Keratinocyte (primary cell): ENCODE results near the gene ZDHHC6. TPM values are rescaled to one million over a fixed set of nuclear protein-coding genes. Genes with fewer than 3 reads are reported as not detected.

Source experiments
- DNase-seq: peaks from one replicate; pipeline ENCODE4 v3.0.0-alpha.2; 2011; ENCODE audit warnings: low read depth, missing footprints, low spot score
- FAIRE-seq: peaks from 2 replicates; lab custom pipeline; 2011; peaks lifted over from hg19 to GRCh38; lab: Jason Lieb, UNC
- H2AFZ ChIP-seq: 2 replicates; pipeline ENCODE4 v1.6.0; 2012; ENCODE audit warnings: low read length, control low read depth, inconsistent platforms; ENCODE audit not compliant: control insufficient read depth
- H3K27ac ChIP-seq: 2 replicates; pipeline ENCODE4 v1.5.1; 2011; ENCODE audit warnings: low read length; ENCODE audit not compliant: control insufficient read depth, insufficient read depth
- H3K27me3 ChIP-seq: 3 replicates; pipeline ENCODE4 v1.6.0; 2011; ENCODE audit warnings: low read length; ENCODE audit not compliant: control insufficient read depth, insufficient read depth; ENCODE audit errors: extremely low read depth
- H3K36me3 ChIP-seq, 2 experiments: 2 replicates in 1 of 2; 3 replicates in 1 of 2; pipeline ENCODE4 v1.5.1; 2011; ENCODE audit warnings: low read length in 2 of 2, mild to moderate bottlenecking in 1 of 2; ENCODE audit not compliant: control insufficient read depth in 2 of 2, insufficient read depth in 2 of 2; ENCODE audit errors: extremely low read depth in 1 of 2
- H3K4me1 ChIP-seq: 3 replicates; pipeline ENCODE4 v1.5.1; 2011; ENCODE audit warnings: low read length; ENCODE audit not compliant: control insufficient read depth, insufficient read depth; ENCODE audit errors: extremely low read depth
- H3K4me2 ChIP-seq: 3 replicates; pipeline ENCODE4 v1.6.0; 2011; ENCODE audit warnings: low read depth, low read length; ENCODE audit not compliant: control insufficient read depth, insufficient read depth; ENCODE audit errors: extremely low read depth
- H3K4me3 ChIP-seq, 3 experiments: fragments of 200-600 bp in 1 of 3; sonication (generic) in 1 of 3; 2 replicates in 2 of 3; 3 replicates in 1 of 3; pipeline ENCODE4 v1.5.1; 2011 to 2016; ENCODE audit warnings: low read length in 3 of 3, mild to moderate bottlenecking in 3 of 3, control low read depth in 2 of 3, inconsistent platforms in 1 of 3, low read depth in 1 of 3, mixed read lengths in 1 of 3, mixed run types in 1 of 3, moderate library complexity in 1 of 3; ENCODE audit not compliant: control insufficient read depth in 2 of 3, insufficient read depth in 2 of 3; ENCODE audit errors: extremely low read depth in 1 of 3
- H3K79me2 ChIP-seq: 2 replicates; pipeline ENCODE4 v1.6.0; 2012; ENCODE audit warnings: low read length; ENCODE audit not compliant: control insufficient read depth, insufficient read depth
- H3K9ac ChIP-seq: 3 replicates; pipeline ENCODE4 v1.6.0; 2011; ENCODE audit warnings: low read length; ENCODE audit not compliant: control insufficient read depth, insufficient read depth; ENCODE audit errors: extremely low read depth
- H3K9me1 ChIP-seq: 3 replicates; pipeline ENCODE4 v1.6.0; 2011; ENCODE audit warnings: low read length; ENCODE audit not compliant: control insufficient read depth, insufficient read depth; ENCODE audit errors: extremely low read depth
- H3K9me3 ChIP-seq: 2 replicates; pipeline ENCODE4 v1.5.1; 2012; ENCODE audit warnings: low read depth, low read length; ENCODE audit not compliant: control insufficient read depth
- H4K20me1 ChIP-seq: 3 replicates; pipeline ENCODE4 v1.6.0; 2011; ENCODE audit warnings: low read length; ENCODE audit not compliant: control insufficient read depth, insufficient read depth; ENCODE audit errors: extremely low read depth
- EZH2 ChIP-seq: IDR thresholded peaks from one replicate; pipeline ENCODE4 v1.6.1; 2012; ENCODE audit warnings: inconsistent platforms, mild to moderate bottlenecking, low read length, moderate library complexity
- dilution Hi-C: fragments of 300-500 bp; cut with MboI; formaldehyde crosslinking; loops from one replicate; pipeline ENCODE4 v1.7.0; 2020; ENCODE audit warnings: low sequenced_read_pairs; ENCODE audit not compliant: extremely low pct_ligation_motif_present
- polyA plus RNA-seq, 5 experiments: library from polyadenylated mRNA; depleted of rRNA in 3 of 5; stranded (reverse) in 3 of 5; stranded (forward) in 1 of 5; unstranded in 1 of 5; fragments of >200 nt; gene quantifications; 1 replicate in 1 of 5; 2 replicates in 3 of 5; 3 replicates in 1 of 5; pipeline versions ENCODE4 v1.2.1 to v1.2.3, GENCODE V29; 2011 to 2012; ENCODE audit warnings: missing spikeins in 2 of 5, low read depth in 1 of 5, low replicate concordance in 1 of 5
- TF ChIP-seq, protein P1 (sequence below), 3 experiments: IDR thresholded peaks in 1 of 3; conservative IDR thresholded peaks in 1 of 3; optimal IDR thresholded peaks in 1 of 3; 2 replicates in 2 of 3; 3 replicates in 1 of 3; pipeline versions ENCODE3 to v1.5.1; 2011; ENCODE audit warnings: low read length in 3 of 3, mild to moderate bottlenecking in 3 of 3, moderate library complexity in 2 of 3, control low read depth in 1 of 3, inconsistent platforms in 1 of 3; ENCODE audit not compliant: insufficient read depth in 2 of 3; ENCODE audit errors: extremely low read depth in 1 of 3

Gene ZDHHC6
- polyA plus RNA-seq, 1 donor (not counting 4 experiments of a cell fraction or from before 2014, with no cell fraction given) = 34.2 TPM

DNA sequence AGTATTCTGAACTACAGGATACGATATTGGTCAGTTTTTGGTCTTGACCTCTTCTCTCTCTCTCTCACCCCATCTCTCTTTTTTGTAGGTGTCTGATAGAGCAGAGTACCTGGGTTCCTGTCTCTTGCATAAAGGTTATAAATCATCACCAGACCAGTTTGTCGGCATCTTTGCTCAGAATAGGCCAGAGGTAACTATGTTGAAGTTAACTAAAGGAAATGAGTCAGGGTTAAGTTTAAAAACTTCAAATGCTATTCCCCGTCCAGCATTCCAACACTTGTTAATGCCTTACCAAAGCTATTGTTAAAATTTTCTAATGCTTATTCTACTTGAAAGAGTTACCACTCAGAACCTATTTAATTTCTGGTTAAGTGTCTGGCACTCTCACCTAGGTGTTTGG, 42.1 kb downstream of the ZDHHC6 start:
- H3K4me2 ChIP-seq = no peak overlapping the region
- TF ChIP-seq EZH2 = no peak
- TF ChIP-seq, protein P1, sequence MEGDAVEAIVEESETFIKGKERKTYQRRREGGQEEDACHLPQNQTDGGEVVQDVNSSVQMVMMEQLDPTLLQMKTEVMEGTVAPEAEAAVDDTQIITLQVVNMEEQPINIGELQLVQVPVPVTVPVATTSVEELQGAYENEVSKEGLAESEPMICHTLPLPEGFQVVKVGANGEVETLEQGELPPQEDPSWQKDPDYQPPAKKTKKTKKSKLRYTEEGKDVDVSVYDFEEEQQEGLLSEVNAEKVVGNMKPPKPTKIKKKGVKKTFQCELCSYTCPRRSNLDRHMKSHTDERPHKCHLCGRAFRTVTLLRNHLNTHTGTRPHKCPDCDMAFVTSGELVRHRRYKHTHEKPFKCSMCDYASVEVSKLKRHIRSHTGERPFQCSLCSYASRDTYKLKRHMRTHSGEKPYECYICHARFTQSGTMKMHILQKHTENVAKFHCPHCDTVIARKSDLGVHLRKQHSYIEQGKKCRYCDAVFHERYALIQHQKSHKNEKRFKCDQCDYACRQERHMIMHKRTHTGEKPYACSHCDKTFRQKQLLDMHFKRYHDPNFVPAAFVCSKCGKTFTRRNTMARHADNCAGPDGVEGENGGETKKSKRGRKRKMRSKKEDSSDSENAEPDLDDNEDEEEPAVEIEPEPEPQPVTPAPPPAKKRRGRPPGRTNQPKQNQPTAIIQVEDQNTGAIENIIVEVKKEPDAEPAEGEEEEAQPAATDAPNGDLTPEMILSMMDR (optimal IDR thresholded peaks at IDR 0.05 in 1 of 3, IDR thresholded peaks at IDR 0.05 in 1 of 3, conservative IDR thresholded peaks at IDR 0.05 in 1 of 3; ENCODE audit: extremely low read depth in 1 of 3, insufficient read depth in 2 of 3, low read length in 3 of 3) = no peak
- no peaks in the 10 kb centered on the region for H3K79me2 ChIP-seq
- H2AFZ ChIP-seq = no peak overlapping the region
- FAIRE-seq = no peak
- H3K4me1 ChIP-seq = no peaks in the 10 kb centered on the region
- no peak overlapping the region for H3K27ac ChIP-seq
- H3K9ac ChIP-seq = no peak overlapping the region
- DNase-seq = no peak
- H3K9me3 ChIP-seq = no peaks in the 10 kb centered on the region
- H4K20me1 ChIP-seq = no peaks in the 10 kb centered on the region
- H3K36me3 ChIP-seq = no peaks in the 10 kb centered on the region
- peaks cover 4% of the 10 kb centered on the region for H3K27me3 ChIP-seq
- H3K9me1 ChIP-seq = no peaks in the 10 kb centered on the region
- no peak overlapping the region for H3K4me3 ChIP-seq
- dilution Hi-C loops = no loop called here

GRCh38 chr10:112402917-112403316, 43.8 kb downstream of the ZDHHC6 start:
- no peaks in the 10 kb centered on the region for H3K36me3 ChIP-seq
- TF ChIP-seq, protein P1 (optimal IDR thresholded peaks at IDR 0.05 in 1 of 3, IDR thresholded peaks at IDR 0.05 in 1 of 3, conservative IDR thresholded peaks at IDR 0.05 in 1 of 3; ENCODE audit: extremely low read depth in 1 of 3, insufficient read depth in 2 of 3, low read length in 3 of 3) = no peak
- TF ChIP-seq EZH2 = no peak
- no peak overlapping the region for H3K27ac ChIP-seq
- H3K27me3 ChIP-seq = no peaks in the 10 kb centered on the region
- H2AFZ ChIP-seq = no peak overlapping the region
- FAIRE-seq = no peak
- no peak overlapping the region for H3K4me3 ChIP-seq
- no peaks in the 10 kb centered on the region for H3K9me1 ChIP-seq
- no peak overlapping the region for H3K9ac ChIP-seq
- H3K4me1 ChIP-seq = no peaks in the 10 kb centered on the region
- H4K20me1 ChIP-seq = no peaks in the 10 kb centered on the region
- H3K79me2 ChIP-seq = no peaks in the 10 kb centered on the region
- no peak overlapping the region for H3K4me2 ChIP-seq
- dilution Hi-C loops = no loop called here
- no peaks in the 10 kb centered on the region for H3K9me3 ChIP-seq
- no peak for DNase-seq
